Peyer's patch (tissue), 4 donors: ENCODE data around the gene KISS1. TPM values are rescaled to one million over a fixed set of nuclear protein-coding genes. Genes with fewer than 3 reads are reported as not detected.
A peak's percentile ranks its signal among the peaks of the same experiment; 100 is the strongest.

ENCODE experiments used
- DNase-seq, 3 donors: peaks; one replicate each; pipeline ENCODE4 v3.0.0-alpha.2; 2017 to 2019
- H3K27ac ChIP-seq, 4 donors: fragments of 200-600 bp; sonication (generic); one replicate each; pipeline ENCODE4 v1.5.1; 2016 to 2019
- H3K27me3 ChIP-seq, 2 donors: fragments of 200-600 bp; sonication (generic); one replicate each; pipeline ENCODE4 v1.5.1; 2019
- H3K36me3 ChIP-seq, 3 donors: fragments of 200-600 bp; sonication (generic); one replicate each; pipeline ENCODE4 v1.5.1; 2016 to 2019
- H3K4me1 ChIP-seq, 4 donors: fragments of 200-600 bp; sonication (generic); one replicate each; pipeline ENCODE4 v1.5.1; 2016 to 2019
- H3K4me3 ChIP-seq, 4 donors: fragments of 200-600 bp; sonication (generic); 1 replicate in 3 of 4; 2 replicates in 1 of 4; pipeline ENCODE4 v1.5.1; 2016 to 2019; ENCODE audit warnings: mild to moderate bottlenecking in 1 of 4
- H3K9me3 ChIP-seq, 4 donors: fragments of 200-600 bp; sonication (generic); one replicate each; pipeline ENCODE4 v1.5.1; 2016 to 2019; ENCODE audit warnings: mild to moderate bottlenecking in 1 of 4
- POLR2A ChIP-seq, 2 donors: fragments of 450-650 bp; IDR thresholded peaks; one replicate each; pipeline ENCODE4 v1.5.1; 2017; ENCODE audit warnings: antibody characterized with exemption in 2 of 2, mild to moderate bottlenecking in 2 of 2, moderate library complexity in 2 of 2
- total RNA-seq, 4 donors: library from RNA; depleted of rRNA; stranded (reverse); fragments of >200 nt; gene quantifications; one replicate each; pipeline ENCODE4 v1.1.0, GENCODE V29; 2016
- TF ChIP-seq, protein P1 (sequence below), 6 experiments: fragments of 450-650 bp in 4 of 6; fragments of 200-600 bp in 2 of 6; sonication (generic) in 1 of 6; IDR thresholded peaks; one replicate each; pipeline ENCODE4 v1.5.1; 2017 to 2019; ENCODE audit warnings: antibody characterized with exemption in 6 of 6, mild to moderate bottlenecking in 3 of 6, moderate library complexity in 1 of 6

The KISS1 gene
- total RNA-seq, 4 donors from 2014 or later, result 3.0 to 7.0 TPM; not detected in 2

DNA sequence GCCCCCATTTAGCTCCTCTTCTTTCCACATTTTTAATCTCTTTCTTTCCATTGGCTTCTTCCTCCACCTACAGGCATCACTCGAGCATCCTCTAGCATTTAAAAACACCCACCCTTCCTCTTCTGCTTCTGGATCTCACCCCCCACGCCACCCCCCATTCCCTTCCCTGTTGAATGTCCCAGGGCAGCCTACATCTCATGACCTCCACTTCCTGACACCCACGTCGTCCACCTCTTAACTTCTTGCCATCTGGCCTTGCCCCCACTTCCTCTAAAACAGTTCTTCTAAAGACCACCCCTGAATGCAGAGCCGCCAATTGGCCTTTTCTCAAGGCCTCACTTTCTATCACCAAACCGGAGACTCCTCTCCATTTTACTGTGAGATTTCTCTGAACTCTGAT lies 38.3 kb downstream of the KISS1 start:
- Histone ChIP-seq H3K4me1 (no peaks in the 10 kb centered on the region), H3K4me3 (no peak overlapping the region), H3K27me3 (no peaks in the 10 kb centered on the region), H3K9me3 (no peaks in the 10 kb centered on the region), H3K27ac (no peak overlapping the region), H3K36me3 (no peaks in the 10 kb centered on the region)
- DNase-seq, result no peak
- TF ChIP-seq POLR2A (IDR thresholded peaks at IDR 0.05), result no peak
- TF ChIP-seq, protein P1, sequence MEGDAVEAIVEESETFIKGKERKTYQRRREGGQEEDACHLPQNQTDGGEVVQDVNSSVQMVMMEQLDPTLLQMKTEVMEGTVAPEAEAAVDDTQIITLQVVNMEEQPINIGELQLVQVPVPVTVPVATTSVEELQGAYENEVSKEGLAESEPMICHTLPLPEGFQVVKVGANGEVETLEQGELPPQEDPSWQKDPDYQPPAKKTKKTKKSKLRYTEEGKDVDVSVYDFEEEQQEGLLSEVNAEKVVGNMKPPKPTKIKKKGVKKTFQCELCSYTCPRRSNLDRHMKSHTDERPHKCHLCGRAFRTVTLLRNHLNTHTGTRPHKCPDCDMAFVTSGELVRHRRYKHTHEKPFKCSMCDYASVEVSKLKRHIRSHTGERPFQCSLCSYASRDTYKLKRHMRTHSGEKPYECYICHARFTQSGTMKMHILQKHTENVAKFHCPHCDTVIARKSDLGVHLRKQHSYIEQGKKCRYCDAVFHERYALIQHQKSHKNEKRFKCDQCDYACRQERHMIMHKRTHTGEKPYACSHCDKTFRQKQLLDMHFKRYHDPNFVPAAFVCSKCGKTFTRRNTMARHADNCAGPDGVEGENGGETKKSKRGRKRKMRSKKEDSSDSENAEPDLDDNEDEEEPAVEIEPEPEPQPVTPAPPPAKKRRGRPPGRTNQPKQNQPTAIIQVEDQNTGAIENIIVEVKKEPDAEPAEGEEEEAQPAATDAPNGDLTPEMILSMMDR (IDR thresholded peaks at IDR 0.05), result no peak

DNA sequence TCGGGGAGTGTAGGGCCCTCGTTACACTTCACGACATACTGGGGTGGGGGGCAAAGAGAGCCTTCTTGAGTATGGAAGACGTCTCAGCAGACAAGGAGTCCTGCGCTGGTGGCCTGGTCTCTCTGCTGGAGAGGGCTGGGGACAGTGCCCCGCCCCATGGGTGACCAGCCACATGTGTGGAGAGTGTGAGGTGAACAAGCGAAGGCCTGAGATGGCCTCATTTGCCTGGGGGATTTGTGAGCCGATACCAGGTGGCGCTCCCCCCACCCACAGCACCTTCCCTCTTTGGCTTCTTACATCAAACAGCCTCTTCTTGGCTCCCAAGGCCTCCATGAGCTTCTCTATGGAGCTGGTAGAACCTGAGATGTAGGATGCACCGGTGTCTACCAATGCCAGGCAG lies 40.4 kb downstream of the KISS1 start:
- Histone ChIP-seq H3K4me1 (peaks cover 0 to 14% (median 3%) of the 10 kb centered on the region in 4 donors), H3K36me3 (no peaks in the 10 kb centered on the region), H3K4me3 (no peak overlapping the region), H3K27me3 (no peaks in the 10 kb centered on the region), H3K27ac (no peak overlapping the region), H3K9me3 (no peaks in the 10 kb centered on the region)
- TF ChIP-seq POLR2A (IDR thresholded peaks at IDR 0.05), result no peak
- TF ChIP-seq, protein P1 (IDR thresholded peaks at IDR 0.05), result no peak
- DNase-seq, result no peak

DNA sequence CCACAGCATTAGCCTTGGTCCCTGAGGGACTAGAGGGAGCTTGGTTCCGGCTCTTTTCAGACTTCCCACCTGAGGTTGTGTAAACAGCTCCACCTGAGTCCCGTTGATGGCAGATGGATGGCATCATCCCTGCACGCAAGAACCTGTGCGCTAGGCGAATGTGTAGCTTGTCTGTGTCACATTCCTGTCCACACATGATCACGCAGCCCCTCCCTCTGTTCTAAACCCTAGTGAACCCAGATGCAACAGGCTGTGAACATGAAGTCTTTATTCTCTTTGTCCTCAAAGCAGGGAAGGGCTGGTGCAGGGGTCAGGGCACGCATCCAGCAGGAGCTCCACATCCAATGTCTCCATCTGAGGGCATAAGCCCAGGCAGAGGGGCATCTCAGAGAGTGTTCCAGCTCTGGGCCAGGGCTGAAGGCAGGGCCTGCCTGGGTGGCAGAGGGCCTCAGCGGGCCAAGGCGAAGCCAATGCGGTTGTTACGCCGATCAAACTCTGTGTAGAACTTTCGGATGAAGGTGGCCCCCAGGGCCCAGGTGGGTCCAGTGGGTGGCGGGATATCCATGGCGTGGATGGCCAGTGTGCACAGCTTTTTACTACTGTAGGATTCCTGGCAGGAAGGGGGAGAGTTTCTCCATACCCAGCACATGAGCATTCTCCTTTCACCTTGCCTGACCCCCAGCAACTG lies 41.6 kb downstream of the KISS1 start:
- Histone ChIP-seq H3K27ac (no peak overlapping the region), H3K36me3 (no peaks in the 10 kb centered on the region), H3K9me3 (no peaks in the 10 kb centered on the region), H3K4me3 (no peak overlapping the region), H3K27me3 (no peaks in the 10 kb centered on the region), H3K4me1 (peaks cover 0 to 14% (median 3%) of the 10 kb centered on the region in 4 donors)
- no peak for TF ChIP-seq POLR2A (IDR thresholded peaks at IDR 0.05)
- TF ChIP-seq, protein P1 (IDR thresholded peaks at IDR 0.05), result no peak
- no peak for DNase-seq

GRCh38 chr1:204153667-204154066 lies 42.6 kb downstream of the KISS1 start:
- Histone ChIP-seq H3K4me3 (no peak overlapping the region), H3K9me3 (no peaks in the 10 kb centered on the region), H3K27ac (no peak overlapping the region), H3K36me3 (no peaks in the 10 kb centered on the region), H3K4me1 (peaks cover 0 to 14% (median 3%) of the 10 kb centered on the region in 4 donors), H3K27me3 (no peaks in the 10 kb centered on the region)
- no peak for DNase-seq
- no peak for TF ChIP-seq POLR2A (IDR thresholded peaks at IDR 0.05)
- TF ChIP-seq, protein P1 (IDR thresholded peaks at IDR 0.05), result no peak

GRCh38 chr1:204152310-204153044 lies 43.8 kb downstream of the KISS1 start:
- no peak for DNase-seq

More at GRCh38 chr1:204152310-204153044, 43.8 kb downstream of the KISS1 start:
- TF ChIP-seq, protein P1 (IDR thresholded peaks at IDR 0.05), result no peak
- TF ChIP-seq POLR2A (IDR thresholded peaks at IDR 0.05), result no peak
- Histone ChIP-seq H3K27ac (peak overlapping the region in 2 of 4 donors; percentile 67 to 70), H3K4me3 (peak overlapping the region; percentile 51 to 79 (median 68)), H3K9me3 (no peaks in the 10 kb centered on the region), H3K36me3 (no peaks in the 10 kb centered on the region), H3K4me1 (peaks cover 0 to 14% (median 3%) of the 10 kb centered on the region in 4 donors), H3K27me3 (no peaks in the 10 kb centered on the region)
